Measurements from ENCODE around the gene AMMECR1L.

AMMECR1L gene

GRCh38 chr2:127885780-127886592, at the start of gene AMMECR1L:
Gene AMMECR1L (minus strand): TSS chr2:127885956. CDS start chr2:127874234, 11,722 bp downstream.
- DNase-seq (ENCODE audit: low read depth): peak; percentile 22
- peak within 1 kb of the TSS; percentile 59 for H3K4me3 ChIP-seq (ENCODE audit: low read length)

DNA sequence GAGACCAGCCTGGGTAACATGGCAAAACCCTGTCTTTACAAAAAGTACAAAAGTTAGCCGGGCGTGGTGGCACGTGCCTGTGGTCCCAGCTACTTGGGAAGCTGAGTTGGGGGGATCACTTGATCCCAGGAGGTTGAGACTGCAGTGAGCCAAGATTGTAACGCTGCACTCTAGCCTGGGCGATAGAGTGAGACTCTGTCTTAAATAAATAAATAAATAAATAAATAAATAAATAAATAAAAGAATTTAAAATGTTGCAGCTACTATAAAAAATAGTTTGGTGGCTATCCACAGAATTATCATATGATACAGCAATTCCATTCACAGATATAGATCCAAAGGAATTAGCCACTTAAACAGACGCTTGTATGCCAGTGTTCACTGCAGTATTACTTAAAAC, 49.6 kb upstream of the AMMECR1L start:
- no peak for DNase-seq (ENCODE audit: low read depth)
- no peak overlapping the region for H3K4me3 ChIP-seq (ENCODE audit: low read length)
- no peak for TF ChIP-seq CTCF (conservative IDR thresholded peaks at IDR 0.05; ENCODE audit: low read depth, low read length)

DNA sequence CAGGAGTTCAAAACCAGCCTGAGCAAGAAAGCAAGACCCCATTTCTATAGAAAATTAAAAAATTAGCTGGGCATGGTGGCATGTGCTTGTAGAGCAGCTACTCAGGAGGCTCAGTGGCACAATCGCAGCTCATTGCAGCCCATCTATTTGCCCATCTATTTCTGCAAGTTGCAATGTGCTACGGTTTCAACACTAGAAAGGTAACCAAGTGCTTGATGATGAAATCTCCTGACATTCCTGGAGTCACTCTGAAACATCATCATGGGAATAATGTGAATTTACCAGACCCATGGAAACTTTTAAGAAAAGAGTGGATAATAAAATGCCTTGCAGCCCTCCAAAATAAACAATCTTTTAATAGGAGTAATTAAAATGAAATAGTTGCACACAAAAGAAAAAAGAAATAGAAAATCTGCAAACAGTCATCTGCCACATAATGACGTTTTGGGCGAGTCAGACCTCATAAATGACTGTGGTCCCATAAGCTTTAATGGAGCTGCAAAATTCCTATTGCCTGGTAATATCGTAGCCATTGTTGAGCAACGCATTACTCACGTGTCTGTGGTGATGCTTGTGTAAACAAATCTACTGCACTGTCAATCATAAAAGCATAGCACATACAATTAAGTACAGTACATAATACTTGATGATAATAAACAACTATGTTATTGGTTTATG, 46.6 kb upstream of the AMMECR1L start:
- no peak overlapping the region for H3K4me3 ChIP-seq (ENCODE audit: low read length)
- no peak for TF ChIP-seq CTCF (conservative IDR thresholded peaks at IDR 0.05; ENCODE audit: low read depth, low read length)
- no peak for DNase-seq (ENCODE audit: low read depth)

- no peak overlapping the region for H3K4me3 ChIP-seq (ENCODE audit: low read length)
Observed at GRCh38 chr2:127929449-127929848, 43.7 kb upstream of the AMMECR1L start.

DNA sequence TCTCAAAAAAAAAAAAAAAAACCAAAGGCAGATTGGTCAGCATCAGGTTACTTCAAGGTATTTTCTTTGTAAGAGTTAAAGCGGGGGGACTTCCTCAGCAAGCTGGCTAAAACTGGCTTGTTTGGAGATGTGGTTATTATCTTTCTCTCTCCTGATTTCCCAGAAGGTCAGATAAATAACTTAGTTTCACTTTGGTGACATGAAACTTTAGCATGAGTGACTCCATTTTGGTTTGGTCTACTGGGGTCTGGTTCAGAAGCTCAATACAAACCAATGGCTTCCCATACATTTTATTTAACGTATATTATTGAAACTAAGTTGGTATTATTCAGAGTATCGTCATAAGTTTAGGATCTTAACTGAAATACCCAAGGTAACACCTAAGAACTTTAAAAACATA, 41.6 kb upstream of the AMMECR1L start:
- H3K4me3 ChIP-seq (ENCODE audit: low read length): no peak overlapping the region
- no peak for TF ChIP-seq CTCF (conservative IDR thresholded peaks at IDR 0.05; ENCODE audit: low read depth, low read length)
- no peak for DNase-seq (ENCODE audit: low read depth)

More at GRCh38 chr2:127929449-127929848, 43.7 kb upstream of the AMMECR1L start:
- DNase-seq (ENCODE audit: low read depth): no peak
- no peak for TF ChIP-seq CTCF (conservative IDR thresholded peaks at IDR 0.05; ENCODE audit: low read depth, low read length)

GRCh38 chr2:127917916-127918315, 32.2 kb upstream of the AMMECR1L start:
- no peak for TF ChIP-seq CTCF (conservative IDR thresholded peaks at IDR 0.05; ENCODE audit: low read depth, low read length)
- DNase-seq (ENCODE audit: low read depth): no peak
- H3K4me3 ChIP-seq (ENCODE audit: low read length): no peak overlapping the region

GRCh38 chr2:127913808-127914457, 28.2 kb upstream of the AMMECR1L start:
- no peak overlapping the region for H3K4me3 ChIP-seq (ENCODE audit: low read length)
- no peak for DNase-seq (ENCODE audit: low read depth)
- no peak for TF ChIP-seq CTCF (conservative IDR thresholded peaks at IDR 0.05; ENCODE audit: low read depth, low read length)
